B cell (primary cell): ENCODE results near the gene PDCD11. TPM values are rescaled to one million over a fixed set of nuclear protein-coding genes. Genes with fewer than 3 reads are reported as not detected.

Experiments used
- ATAC-seq: fragments of 200-7000 bp; cut with Tn5 transposase; one replicate; pipeline ENCODE4 v1.10.0; 2021; ENCODE audit warnings: low read depth, mild to moderate bottlenecking, moderate number of reproducible peaks, moderate library complexity
- CTCF ChIA-PET: fragments of 350-600 bp; sonication (Branson Sonifier 250); formaldehyde crosslinking; loops from one replicate; lab custom pipeline; 2021; ENCODE audit warnings: antibody characterized with exemption, inconsistent platforms; lab: Charles Lee
- POLR2A ChIA-PET: fragments of 350-600 bp; sonication (Branson Sonifier 250); formaldehyde crosslinking; loops from one replicate; lab custom pipeline; 2021; ENCODE audit warnings: antibody characterized with exemption; lab: Charles Lee
- DNase-seq: peaks from one replicate; pipeline ENCODE4 v3.0.0; 2013
- H2AFZ ChIP-seq: 2 replicates; pipeline ENCODE4 v1.6.1; 2012; ENCODE audit warnings: mild to moderate bottlenecking, low read depth, low read length; ENCODE audit not compliant: insufficient read depth, poor library complexity, severe bottlenecking
- H3K27ac ChIP-seq, 2 donors: 1 replicate in 1 of 2; 2 replicates in 1 of 2; pipeline ENCODE4 v1.5.1; 2012 to 2013; ENCODE audit warnings: low read length in 2 of 2, mild to moderate bottlenecking in 2 of 2, moderate library complexity in 1 of 2
- H3K27me3 ChIP-seq, 4 experiments: fragments of 200-600 bp in 1 of 4; sonication (generic) in 1 of 4; replicated peaks in 1 of 4; 1 replicate in 2 of 4; 2 replicates in 2 of 4; pipeline versions ENCODE4 v1.6.1 to v1.7.0; 2013 to 2016; ENCODE audit warnings: low read length in 3 of 4, mild to moderate bottlenecking in 2 of 4, mixed read lengths in 1 of 4, moderate library complexity in 1 of 4; ENCODE audit not compliant: insufficient read depth in 4 of 4, control insufficient read depth in 3 of 4; ENCODE audit errors: control extremely low read depth in 1 of 4
- H3K36me3 ChIP-seq, 2 experiments: replicated peaks in 1 of 2; 1 replicate in 1 of 2; 2 replicates in 1 of 2; pipeline versions ENCODE4 v1.6.1 to v1.7.1; 2013; ENCODE audit warnings: low read length in 1 of 2; ENCODE audit not compliant: insufficient read depth in 2 of 2, control insufficient read depth in 1 of 2; ENCODE audit errors: control extremely low read depth in 1 of 2, extremely low read depth in 1 of 2
- H3K4me1 ChIP-seq, 2 donors: fragments of 200-600 bp in 1 of 2; sonication (generic) in 1 of 2; 1 replicate in 1 of 2; 2 replicates in 1 of 2; pipeline versions ENCODE4 v1.5.1 to v1.6.1; 2013 to 2017; ENCODE audit warnings: low read length in 2 of 2; ENCODE audit not compliant: control insufficient read depth in 2 of 2, insufficient read depth in 2 of 2
- H3K4me2 ChIP-seq: replicated peaks from 2 replicates; pipeline ENCODE3; 2012; ENCODE audit warnings: mild to moderate bottlenecking, low read depth, low read length; ENCODE audit not compliant: poor library complexity, severe bottlenecking
- H3K4me3 ChIP-seq, 5 experiments: fragments of 200-600 bp in 1 of 5; sonication (generic) in 1 of 5; 1 replicate in 3 of 5; 2 replicates in 2 of 5; pipeline versions ENCODE4 v1.5.1 to v1.7.0; 2011 to 2016; ENCODE audit warnings: low read length in 4 of 5, mild to moderate bottlenecking in 4 of 5, low read depth in 2 of 5, control low read depth in 1 of 5, moderate library complexity in 1 of 5; ENCODE audit not compliant: insufficient read depth in 1 of 5; ENCODE audit errors: control extremely low read depth in 1 of 5, extremely low read depth in 1 of 5
- H3K79me2 ChIP-seq: fragments of 200-600 bp; sonication (generic); one replicate; pipeline ENCODE4 v1.6.0; 2016; ENCODE audit warnings: low read length; ENCODE audit not compliant: control insufficient read depth, insufficient read depth
- H3K9ac ChIP-seq: fragments of 200-600 bp; sonication (generic); 2 replicates; pipeline ENCODE4 v1.6.1; 2017; ENCODE audit warnings: mild to moderate bottlenecking, low read length, moderate library complexity
- H3K9me3 ChIP-seq, 3 donors: one replicate each; pipeline versions ENCODE4 v1.6.1 to v1.7.1; 2013; ENCODE audit warnings: low read length in 2 of 3; ENCODE audit not compliant: control insufficient read depth in 2 of 3, insufficient read depth in 1 of 3; ENCODE audit errors: control extremely low read depth in 1 of 3
- H4K20me1 ChIP-seq: 2 replicates; pipeline ENCODE4 v1.6.0; 2012; ENCODE audit warnings: mild to moderate bottlenecking, low read length; ENCODE audit not compliant: insufficient read depth, control insufficient read depth, poor library complexity, severe bottlenecking
- H3K27ac Mint-ChIP-seq: one replicate; pipeline ENCODE4 v1.8.0; 2021; ENCODE audit warnings: mixed read lengths
- H3K27me3 Mint-ChIP-seq: one replicate; pipeline ENCODE4 v1.8.0; 2021; ENCODE audit warnings: mixed read lengths
- H3K4me1 Mint-ChIP-seq: one replicate; pipeline ENCODE4 v1.8.0; 2021; ENCODE audit warnings: mixed read lengths
- H3K4me3 Mint-ChIP-seq: one replicate; pipeline ENCODE4 v1.8.0; 2021; ENCODE audit warnings: mixed read lengths
- H3K9me3 Mint-ChIP-seq: one replicate; pipeline ENCODE4 v1.8.0; 2022; ENCODE audit warnings: mixed read lengths; ENCODE audit not compliant: insufficient read depth
- EZH2 ChIP-seq: IDR thresholded peaks from 2 replicates; pipeline ENCODE4 v1.6.1; 2012; ENCODE audit warnings: borderline replicate concordance, low read depth, mild to moderate bottlenecking, moderate library complexity, low read length; ENCODE audit not compliant: insufficient read depth, poor library complexity, severe bottlenecking
- WGBS: methylation state at CpG from one replicate; pipeline ENCODE4 v1.1.5; 2013; ENCODE audit warnings: missing lambda C conversion rate; ENCODE audit not compliant: insufficient coverage; 5-methylcytosine and 5-hydroxymethylcytosine counted together
- intact Hi-C: fragments of 100-400 bp; cut with micrococcal nuclease; formaldehyde crosslinking; loops from one replicate; pipeline ENCODE4 v1.10.0; 2022
- polyA plus RNA-seq: library from polyadenylated mRNA; depleted of rRNA; stranded (reverse); fragments of >200 nt; gene quantifications from 2 replicates; pipeline ENCODE4 v1.2.3, GENCODE V29; 2012
- total RNA-seq, 2 donors: library from RNA; stranded (reverse); fragments of 120-200 nt in 1 of 2; gene quantifications; 1 replicate in 1 of 2; 2 replicates in 1 of 2; pipeline versions ENCODE4 v1.2.3 to v1.2.4, GENCODE V29; 2013 to 2022
- TF ChIP-seq, protein P1 (sequence below): fragments of 200-600 bp; IDR thresholded peaks from one replicate; pipeline ENCODE4 v1.8.0; 2022; ENCODE audit warnings: antibody characterized with exemption, mild to moderate bottlenecking

PDCD11 gene
- total and polyA plus RNA-seq, 2 donors (not counting 1 experiment from before 2014, with no cell fraction given) = 15.9 to 42.3 TPM

DNA sequence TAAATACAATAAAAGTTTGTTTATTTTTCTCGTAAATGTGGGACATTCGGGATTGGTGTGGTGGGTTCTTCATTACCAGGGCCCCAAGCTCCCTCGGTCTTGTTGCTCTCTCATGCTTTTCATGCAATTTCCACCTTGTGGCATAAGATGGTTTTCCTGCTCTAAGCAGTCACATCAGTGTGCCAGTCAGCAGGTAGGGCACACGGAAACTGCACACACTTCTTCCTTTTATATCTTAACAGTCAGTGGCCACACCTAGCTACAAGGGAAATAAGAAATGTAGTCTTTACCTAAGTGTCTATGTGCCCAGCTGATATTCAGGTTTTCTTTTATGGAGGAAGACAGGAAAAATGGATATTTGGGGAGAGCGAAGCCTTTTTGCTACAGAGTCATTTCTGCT, 22.2 kb upstream of the PDCD11 start:
- H3K9me3 ChIP-seq = no peaks in the 10 kb centered on the region
- H3K27me3 ChIP-seq = no peaks in the 10 kb centered on the region
- H3K9ac ChIP-seq = no peak overlapping the region
- 100% methylated on average over 3 of the region's 5 CpGs for WGBS
- H3K4me2 ChIP-seq = no peak overlapping the region
- no peak for TF ChIP-seq EZH2
- TF ChIP-seq, protein P1, sequence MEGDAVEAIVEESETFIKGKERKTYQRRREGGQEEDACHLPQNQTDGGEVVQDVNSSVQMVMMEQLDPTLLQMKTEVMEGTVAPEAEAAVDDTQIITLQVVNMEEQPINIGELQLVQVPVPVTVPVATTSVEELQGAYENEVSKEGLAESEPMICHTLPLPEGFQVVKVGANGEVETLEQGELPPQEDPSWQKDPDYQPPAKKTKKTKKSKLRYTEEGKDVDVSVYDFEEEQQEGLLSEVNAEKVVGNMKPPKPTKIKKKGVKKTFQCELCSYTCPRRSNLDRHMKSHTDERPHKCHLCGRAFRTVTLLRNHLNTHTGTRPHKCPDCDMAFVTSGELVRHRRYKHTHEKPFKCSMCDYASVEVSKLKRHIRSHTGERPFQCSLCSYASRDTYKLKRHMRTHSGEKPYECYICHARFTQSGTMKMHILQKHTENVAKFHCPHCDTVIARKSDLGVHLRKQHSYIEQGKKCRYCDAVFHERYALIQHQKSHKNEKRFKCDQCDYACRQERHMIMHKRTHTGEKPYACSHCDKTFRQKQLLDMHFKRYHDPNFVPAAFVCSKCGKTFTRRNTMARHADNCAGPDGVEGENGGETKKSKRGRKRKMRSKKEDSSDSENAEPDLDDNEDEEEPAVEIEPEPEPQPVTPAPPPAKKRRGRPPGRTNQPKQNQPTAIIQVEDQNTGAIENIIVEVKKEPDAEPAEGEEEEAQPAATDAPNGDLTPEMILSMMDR = no peak
- no peak overlapping the region for H3K4me3 ChIP-seq
- H3K27ac ChIP-seq = no peak overlapping the region
- peaks cover 25% of the 10 kb centered on the region for H3K79me2 ChIP-seq
- no peaks in the 10 kb centered on the region for H4K20me1 ChIP-seq
- Mint-ChIP-seq H3K4me3 (no peak overlapping the region), H3K4me1 (peaks cover 3% of the 10 kb centered on the region), H3K9me3 (no peaks in the 10 kb centered on the region), H3K27me3 (no peaks in the 10 kb centered on the region), H3K27ac (no peak overlapping the region)
- ATAC-seq = no peak
- ChIA-PET POLR2A (no interaction called here), CTCF (no interaction called here)
- DNase-seq = no peak
- H2AFZ ChIP-seq = no peak overlapping the region
- H3K36me3 ChIP-seq = peaks cover 8 to 26% of the 10 kb centered on the region in 2 experiments
- intact Hi-C loops = no loop called here
- peaks cover 0 to 6% of the 10 kb centered on the region in 2 donors for H3K4me1 ChIP-seq

DNA sequence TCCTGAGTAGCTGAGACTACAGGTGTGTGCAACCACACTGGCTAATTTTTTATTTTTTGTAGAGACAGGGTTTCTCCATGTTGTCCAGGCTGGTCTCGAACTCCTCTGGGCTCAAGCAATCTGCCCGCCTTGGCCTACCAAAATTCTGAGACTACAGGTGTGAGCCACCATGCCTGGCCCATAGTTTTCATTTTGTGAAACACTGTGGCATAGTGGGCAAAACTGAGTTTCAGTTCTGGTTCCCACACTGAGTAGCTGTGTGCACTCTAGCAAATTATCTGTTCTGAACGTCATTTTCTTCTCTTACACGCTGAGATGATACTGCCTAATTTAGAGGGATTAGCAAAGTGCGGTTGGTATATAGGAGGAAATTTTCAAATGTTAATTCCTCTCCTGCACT, 13.7 kb upstream of the PDCD11 start:
- H3K4me1 Mint-ChIP-seq = peaks cover 5% of the 10 kb centered on the region
- Histone ChIP-seq H3K4me2 (no peak overlapping the region), H3K36me3 (peaks cover 4 to 26% of the 10 kb centered on the region in 2 experiments), H3K4me3 (no peak overlapping the region), H4K20me1 (no peaks in the 10 kb centered on the region), H3K9ac (no peak overlapping the region), H3K4me1 (no peaks in the 10 kb centered on the region), H3K79me2 (no peaks in the 10 kb centered on the region), H3K9me3 (no peaks in the 10 kb centered on the region), H3K27ac (no peak overlapping the region), H3K27me3 (no peaks in the 10 kb centered on the region), H2AFZ (no peak overlapping the region)
- ATAC-seq (peak; percentile 21), DNase-seq (no peak)
- no peaks in the 10 kb centered on the region for H3K27me3 Mint-ChIP-seq
- 67% methylated on average over 2 of the region's 5 CpGs for WGBS
- TF ChIP-seq, protein P1 = no peak
- TF ChIP-seq EZH2 = no peak
- H3K9me3 Mint-ChIP-seq = no peaks in the 10 kb centered on the region
- CTCF ChIA-PET = interaction anchor here (0.6 kb wide), 1 partner anchor 18 kb away, joined by 5 read pairs; no protein-coding TSS in a partner anchor
- POLR2A ChIA-PET = no interaction called here
- H3K4me3 Mint-ChIP-seq = no peak overlapping the region
- no peak overlapping the region for H3K27ac Mint-ChIP-seq
- intact Hi-C loops = no loop called here
